ENCODE measurements around the gene FUT3.

GRCh38 chr19:5864725-5865486 lies 13.7 kb upstream of the FUT3 start:
- TF ChIP-seq, protein P1, sequence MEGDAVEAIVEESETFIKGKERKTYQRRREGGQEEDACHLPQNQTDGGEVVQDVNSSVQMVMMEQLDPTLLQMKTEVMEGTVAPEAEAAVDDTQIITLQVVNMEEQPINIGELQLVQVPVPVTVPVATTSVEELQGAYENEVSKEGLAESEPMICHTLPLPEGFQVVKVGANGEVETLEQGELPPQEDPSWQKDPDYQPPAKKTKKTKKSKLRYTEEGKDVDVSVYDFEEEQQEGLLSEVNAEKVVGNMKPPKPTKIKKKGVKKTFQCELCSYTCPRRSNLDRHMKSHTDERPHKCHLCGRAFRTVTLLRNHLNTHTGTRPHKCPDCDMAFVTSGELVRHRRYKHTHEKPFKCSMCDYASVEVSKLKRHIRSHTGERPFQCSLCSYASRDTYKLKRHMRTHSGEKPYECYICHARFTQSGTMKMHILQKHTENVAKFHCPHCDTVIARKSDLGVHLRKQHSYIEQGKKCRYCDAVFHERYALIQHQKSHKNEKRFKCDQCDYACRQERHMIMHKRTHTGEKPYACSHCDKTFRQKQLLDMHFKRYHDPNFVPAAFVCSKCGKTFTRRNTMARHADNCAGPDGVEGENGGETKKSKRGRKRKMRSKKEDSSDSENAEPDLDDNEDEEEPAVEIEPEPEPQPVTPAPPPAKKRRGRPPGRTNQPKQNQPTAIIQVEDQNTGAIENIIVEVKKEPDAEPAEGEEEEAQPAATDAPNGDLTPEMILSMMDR (IDR thresholded peaks at IDR 0.05): peak in 2 of 7 experiments; percentile 7 to 13
- TF ChIP-seq POLR2A (IDR thresholded peaks at IDR 0.05): no peak

Measured in stomach (tissue), 4 donors.